ENCODE results near the gene KIF3C. TPM values are rescaled to one million over a fixed set of nuclear protein-coding genes. Genes with fewer than 3 reads are reported as not detected.
A peak's percentile ranks its signal among the peaks of the same experiment; 100 is the strongest.

The KIF3C gene
- total RNA-seq, 1 experiment from 2014 or later = 12.8 TPM

DNA sequence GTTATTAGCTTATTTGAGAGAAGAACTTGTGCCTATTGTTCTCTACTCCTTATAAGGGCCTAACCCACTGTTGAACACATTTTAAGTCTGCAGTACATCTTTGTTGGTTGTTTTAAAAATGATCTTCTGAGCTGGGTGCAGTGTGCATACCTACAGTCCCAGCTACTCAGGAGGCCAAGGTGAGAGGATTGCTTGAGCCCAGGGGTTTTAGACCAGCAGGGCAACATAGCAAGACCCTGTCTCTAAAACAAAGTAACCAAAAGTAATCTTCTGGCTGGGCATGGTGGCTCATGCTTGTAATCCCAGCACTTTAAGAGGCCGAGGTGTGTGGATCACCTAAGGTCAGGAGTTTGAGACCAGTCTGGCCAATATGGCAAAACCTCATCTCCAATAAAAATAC lies 25.8 kb upstream of the KIF3C start:
- ATAC-seq = no peak
- no TSS peak for BruUV-seq (replicated peaks)
- no peaks in the 10 kb centered on the region for H3K36me3 ChIP-seq (ENCODE audit: low read depth, low read length)
- no peaks in the 10 kb centered on the region for H3K79me2 ChIP-seq (ENCODE audit: low read length)
- H3F3A ChIP-seq (ENCODE audit: low read length, unreplicated experiment) = peaks cover 10% of the 10 kb centered on the region
- H3K4me3 ChIP-seq (ENCODE audit: low read length) = no peak overlapping the region
- H3K27ac ChIP-seq (ENCODE audit: low read length) = peak overlapping the region; percentile 94
- no peaks in the 10 kb centered on the region for H4K20me1 ChIP-seq (ENCODE audit: low read length)
- ChIA-PET POLR2A (ENCODE audit: unreplicated experiment) (no interaction called here), CTCF (interaction anchor here (0.7 kb wide), 1 partner anchor 156 kb away, joined by 6 read pairs; no protein-coding TSS in a partner anchor)
- no peak overlapping the region for H2AFZ ChIP-seq (ENCODE audit: low read length)
- H3K4me1 ChIP-seq (ENCODE audit: insufficient read depth, low read length) = peaks cover 41% of the 10 kb centered on the region
- no peak for DNase-seq
- no peak for TF ChIP-seq EZH2phosphoT487 (IDR thresholded peaks at IDR 0.05; ENCODE audit: borderline replicate concordance, low read length)
- TF ChIP-seq CTCF (conservative IDR thresholded peaks at IDR 0.05; ENCODE audit: low read depth, low read length) = no peak
- TF ChIP-seq EZH2 (IDR thresholded peaks at IDR 0.05; ENCODE audit: low read length, unreplicated experiment) = no peak
- peak overlapping the region; percentile 65 for H3K9ac ChIP-seq (ENCODE audit: low read length)
- no peaks in the 10 kb centered on the region for H3K9me3 ChIP-seq (ENCODE audit: low read length)
- intact Hi-C loops (cut with micrococcal nuclease) = no loop called here
- peak overlapping the region; percentile 64 for H3K4me2 ChIP-seq (ENCODE audit: low read length)
- no peaks in the 10 kb centered on the region for H3K9me2 ChIP-seq (replicated peaks; ENCODE audit: low read length)
- no peaks in the 10 kb centered on the region for H3K27me3 ChIP-seq (ENCODE audit: low read length)

DNA sequence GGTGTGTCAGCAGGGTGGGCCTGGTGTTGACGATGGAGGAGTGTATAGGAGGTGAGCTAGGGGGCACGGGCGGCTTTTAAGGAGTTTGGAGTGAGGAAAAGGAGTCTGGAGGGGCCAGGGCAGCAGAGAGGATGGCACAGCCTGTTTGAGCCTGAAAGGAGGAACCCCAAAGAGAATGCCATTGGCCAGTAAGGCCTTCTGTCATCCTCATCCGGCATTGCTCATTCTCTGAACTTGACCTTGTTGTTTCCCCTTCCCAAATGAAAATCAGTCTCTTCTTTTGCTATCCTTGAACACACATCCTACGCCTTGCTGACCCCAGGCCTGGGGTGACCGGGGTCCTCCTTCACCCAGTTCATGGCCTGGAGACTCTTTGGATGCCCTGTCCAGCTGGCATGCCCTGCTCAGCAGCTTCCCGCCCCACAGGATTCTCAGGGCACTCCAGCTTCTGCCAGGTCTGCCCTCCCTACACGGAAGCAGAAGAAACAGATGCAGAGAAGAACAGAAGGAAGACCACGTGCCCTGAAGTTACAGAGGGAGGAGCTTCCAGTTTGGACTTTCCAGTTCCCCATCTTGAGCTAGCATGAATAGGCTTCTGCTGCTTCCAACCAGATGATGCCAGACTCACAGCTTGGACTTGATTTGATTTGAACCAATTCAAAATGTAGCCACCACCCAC lies 20.5 kb upstream of the KIF3C start:
- no peaks in the 10 kb centered on the region for H3K27me3 ChIP-seq (ENCODE audit: low read length)
- TF ChIP-seq EZH2phosphoT487 (IDR thresholded peaks at IDR 0.05; ENCODE audit: borderline replicate concordance, low read length) (no peak), CTCF (conservative IDR thresholded peaks at IDR 0.05; ENCODE audit: low read depth, low read length) (no peak), EZH2 (IDR thresholded peaks at IDR 0.05; ENCODE audit: low read length, unreplicated experiment) (no peak)
- intact Hi-C loops (cut with micrococcal nuclease) = no loop called here
- no peaks in the 10 kb centered on the region for H3F3A ChIP-seq (ENCODE audit: low read length, unreplicated experiment)
- no peaks in the 10 kb centered on the region for H3K79me2 ChIP-seq (ENCODE audit: low read length)
- H3K4me3 ChIP-seq (ENCODE audit: low read length) = no peak overlapping the region
- ChIA-PET POLR2A (ENCODE audit: unreplicated experiment) (no interaction called here), CTCF (no interaction called here)
- no peak overlapping the region for H2AFZ ChIP-seq (ENCODE audit: low read length)
- H4K20me1 ChIP-seq (ENCODE audit: low read length) = no peaks in the 10 kb centered on the region
- ATAC-seq (no peak), DNase-seq (no peak)
- H3K36me3 ChIP-seq (ENCODE audit: low read depth, low read length) = no peaks in the 10 kb centered on the region
- peaks cover 6% of the 10 kb centered on the region; the same call in 1 of the 2 replicates for H3K4me1 ChIP-seq (ENCODE audit: insufficient read depth, low read length)
- no peak overlapping the region for H3K9ac ChIP-seq (ENCODE audit: low read length)
- H3K27ac ChIP-seq (ENCODE audit: low read length) = no peak overlapping the region
- BruUV-seq (replicated peaks) = no TSS peak
- no peaks in the 10 kb centered on the region for H3K9me3 ChIP-seq (ENCODE audit: low read length)
- H3K9me2 ChIP-seq (replicated peaks; ENCODE audit: low read length) = no peaks in the 10 kb centered on the region
- no peak overlapping the region for H3K4me2 ChIP-seq (ENCODE audit: low read length)

GRCh38 chr2:26001743-26002351 lies 19.6 kb upstream of the KIF3C start:
- H3K9ac ChIP-seq (ENCODE audit: low read length) = no peak overlapping the region
- DNase-seq (no peak), ATAC-seq (no peak)
- no peaks in the 10 kb centered on the region for H3F3A ChIP-seq (ENCODE audit: low read length, unreplicated experiment)
- ChIA-PET CTCF (no interaction called here), POLR2A (ENCODE audit: unreplicated experiment) (no interaction called here)
- H3K79me2 ChIP-seq (ENCODE audit: low read length) = no peaks in the 10 kb centered on the region
- no peaks in the 10 kb centered on the region for H4K20me1 ChIP-seq (ENCODE audit: low read length)
- no peak overlapping the region for H3K4me3 ChIP-seq (ENCODE audit: low read length)
- no peaks in the 10 kb centered on the region for H3K9me2 ChIP-seq (replicated peaks; ENCODE audit: low read length)
- H3K4me1 ChIP-seq (ENCODE audit: insufficient read depth, low read length) = peaks cover 9% of the 10 kb centered on the region
- H3K4me2 ChIP-seq (ENCODE audit: low read length) = no peak overlapping the region
- no peak overlapping the region for H3K27ac ChIP-seq (ENCODE audit: low read length)
- intact Hi-C loops (cut with micrococcal nuclease) = no loop called here
- no TSS peak for BruUV-seq (replicated peaks)
- H3K9me3 ChIP-seq (ENCODE audit: low read length) = no peaks in the 10 kb centered on the region
- H2AFZ ChIP-seq (ENCODE audit: low read length) = no peak overlapping the region
- no peaks in the 10 kb centered on the region for H3K36me3 ChIP-seq (ENCODE audit: low read depth, low read length)
- H3K27me3 ChIP-seq (ENCODE audit: low read length) = no peaks in the 10 kb centered on the region
- TF ChIP-seq EZH2phosphoT487 (IDR thresholded peaks at IDR 0.05; ENCODE audit: borderline replicate concordance, low read length) = no peak
- TF ChIP-seq EZH2 (IDR thresholded peaks at IDR 0.05; ENCODE audit: low read length, unreplicated experiment) = no peak
- no peak for TF ChIP-seq CTCF (conservative IDR thresholded peaks at IDR 0.05; ENCODE audit: low read depth, low read length)

Measured in PC-3 (cell line).